ENCODE results near the gene HIGD1B. TPM values are rescaled to one million over a fixed set of nuclear protein-coding genes. Genes with fewer than 3 reads are reported as not detected.

HIGD1B gene
- polyA plus RNA-seq, 4 donors, result 1.2 to 6.5 (median 1.5) TPM; not detected in 1

- H3K4me3 ChIP-seq (ENCODE audit: low read depth in 1 of 3, low read length in 3 of 3), result no peak overlapping the region
- FAIRE-seq (no peak), DNase-seq (no peak)
- H3K27ac ChIP-seq (ENCODE audit: low read depth in 1 of 3, low read length in 2 of 3), result no peak overlapping the region
- H3K27me3 ChIP-seq (ENCODE audit: control insufficient read depth in 3 of 3, insufficient read depth in 3 of 3, low read length in 3 of 3), result no peaks in the 10 kb centered on the region
- WGBS, 3 donors, result 95 to 98% (median 96%) methylated on average over 6 of the region's 6 CpGs
- H3K9me3 ChIP-seq (ENCODE audit: control insufficient read depth in 2 of 2, insufficient read depth in 1 of 2, low read depth in 1 of 2, low read length in 1 of 2), result no peaks in the 10 kb centered on the region
- no peaks in the 10 kb centered on the region for H3K4me1 ChIP-seq (ENCODE audit: control insufficient read depth in 3 of 3, insufficient read depth in 2 of 3, low read depth in 1 of 3, low read length in 2 of 3)
- peaks cover 17 to 70% (median 21%) of the 10 kb centered on the region in 3 donors for H3K36me3 ChIP-seq (ENCODE audit: control insufficient read depth in 3 of 3, insufficient read depth in 2 of 3, low read depth in 1 of 3, low read length in 3 of 3)
These were observed 28.1 kb downstream of the HIGD1B start for GRCh38 chr17:44875761-44876160.

GRCh38 chr17:44877121-44877520, 29.4 kb downstream of the HIGD1B start:
- peaks cover 20 to 64% (median 26%) of the 10 kb centered on the region in 3 donors for H3K36me3 ChIP-seq (ENCODE audit: control insufficient read depth in 3 of 3, insufficient read depth in 2 of 3, low read depth in 1 of 3, low read length in 3 of 3)
- FAIRE-seq, result no peak
- H3K4me1 ChIP-seq (ENCODE audit: control insufficient read depth in 3 of 3, insufficient read depth in 2 of 3, low read depth in 1 of 3, low read length in 2 of 3), result no peaks in the 10 kb centered on the region
- WGBS, 3 donors, result 84 to 90% (median 87%) methylated on average over 5 of the region's 5 CpGs
- H3K9me3 ChIP-seq (ENCODE audit: control insufficient read depth in 2 of 2, insufficient read depth in 1 of 2, low read depth in 1 of 2, low read length in 1 of 2), result no peaks in the 10 kb centered on the region
- no peak for DNase-seq
- H3K27ac ChIP-seq (ENCODE audit: low read depth in 1 of 3, low read length in 2 of 3), result no peak overlapping the region
- H3K27me3 ChIP-seq (ENCODE audit: control insufficient read depth in 3 of 3, insufficient read depth in 3 of 3, low read length in 3 of 3), result no peaks in the 10 kb centered on the region
- H3K4me3 ChIP-seq (ENCODE audit: low read depth in 1 of 3, low read length in 3 of 3), result no peak overlapping the region

DNA sequence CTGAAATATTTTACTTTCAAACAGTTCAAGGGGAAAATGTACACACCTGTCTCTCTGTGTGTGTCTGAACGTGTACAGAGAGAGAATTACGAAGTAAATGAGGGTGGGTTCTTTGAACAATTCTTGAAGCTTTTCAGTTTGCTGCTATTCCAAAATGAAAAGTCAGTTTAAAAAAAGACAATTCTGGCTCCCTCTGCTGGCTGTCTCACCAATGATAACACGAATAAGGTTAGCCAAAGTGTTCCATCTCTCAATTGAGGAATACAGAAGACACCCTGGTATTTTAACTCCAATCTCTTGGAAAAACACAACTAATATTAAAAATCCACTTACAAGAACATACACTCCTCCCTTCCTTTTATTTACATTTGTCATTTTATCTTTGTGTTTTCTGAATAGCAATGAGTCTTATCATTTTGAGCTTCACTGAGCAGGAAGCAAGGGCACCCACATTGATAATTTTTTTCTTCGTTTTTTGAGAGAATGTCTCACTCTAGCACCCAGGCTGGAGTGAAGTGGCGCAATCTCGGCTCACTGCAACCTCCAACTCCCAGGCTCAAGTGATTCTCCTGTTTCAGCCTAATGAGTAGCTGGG, 31.0 kb downstream of the HIGD1B start:
- no peaks in the 10 kb centered on the region for H3K9me3 ChIP-seq (ENCODE audit: control insufficient read depth in 2 of 2, insufficient read depth in 1 of 2, low read depth in 1 of 2, low read length in 1 of 2)
- H3K4me1 ChIP-seq (ENCODE audit: control insufficient read depth in 3 of 3, insufficient read depth in 2 of 3, low read depth in 1 of 3, low read length in 2 of 3), result no peaks in the 10 kb centered on the region
- WGBS, 3 donors, result 59 to 67% (median 60%) methylated on average over 6 of the region's 6 CpGs
- no peak overlapping the region for H3K4me3 ChIP-seq (ENCODE audit: low read depth in 1 of 3, low read length in 3 of 3)
- H3K27me3 ChIP-seq (ENCODE audit: control insufficient read depth in 3 of 3, insufficient read depth in 3 of 3, low read length in 3 of 3), result no peaks in the 10 kb centered on the region
- DNase-seq (peak in 1 of 2 donors; percentile 30), FAIRE-seq (no peak)
- H3K27ac ChIP-seq (ENCODE audit: low read depth in 1 of 3, low read length in 2 of 3), result no peak overlapping the region
- H3K36me3 ChIP-seq (ENCODE audit: control insufficient read depth in 3 of 3, insufficient read depth in 2 of 3, low read depth in 1 of 3, low read length in 3 of 3), result peaks cover 18 to 60% (median 23%) of the 10 kb centered on the region in 3 donors

DNA sequence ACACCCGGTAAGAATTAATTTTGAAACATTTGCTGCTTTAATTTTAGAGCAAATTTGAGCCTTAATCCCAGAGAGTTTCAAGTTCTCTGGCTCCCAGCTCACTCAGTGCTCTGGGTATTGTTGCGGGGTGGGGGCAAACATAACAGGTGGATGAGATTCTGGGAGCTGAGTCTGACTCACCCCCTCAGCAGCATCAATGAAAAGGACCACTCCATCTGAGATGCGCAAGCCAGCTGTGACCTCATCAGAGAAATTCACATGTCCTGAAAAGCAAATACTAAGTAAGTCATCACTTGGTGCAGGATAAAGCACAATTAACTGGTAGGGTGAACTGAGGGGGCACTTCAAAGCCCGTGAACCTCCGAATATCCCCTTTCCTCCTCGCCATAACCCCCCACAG, 31.7 kb downstream of the HIGD1B start:
- no peak overlapping the region for H3K27ac ChIP-seq (ENCODE audit: low read depth in 1 of 3, low read length in 2 of 3)
- no peak for DNase-seq
- FAIRE-seq, result no peak
- H3K4me1 ChIP-seq (ENCODE audit: control insufficient read depth in 3 of 3, insufficient read depth in 2 of 3, low read depth in 1 of 3, low read length in 2 of 3), result no peaks in the 10 kb centered on the region
- H3K9me3 ChIP-seq (ENCODE audit: control insufficient read depth in 2 of 2, insufficient read depth in 1 of 2, low read depth in 1 of 2, low read length in 1 of 2), result no peaks in the 10 kb centered on the region
- no peaks in the 10 kb centered on the region for H3K27me3 ChIP-seq (ENCODE audit: control insufficient read depth in 3 of 3, insufficient read depth in 3 of 3, low read length in 3 of 3)
- H3K4me3 ChIP-seq (ENCODE audit: low read depth in 1 of 3, low read length in 3 of 3), result no peak overlapping the region
- peaks cover 18 to 61% (median 20%) of the 10 kb centered on the region in 3 donors for H3K36me3 ChIP-seq (ENCODE audit: control insufficient read depth in 3 of 3, insufficient read depth in 2 of 3, low read depth in 1 of 3, low read length in 3 of 3)
- 89 to 97% (median 97%) methylated on average over 6 of the region's 6 CpGs for WGBS, 3 donors

DNA sequence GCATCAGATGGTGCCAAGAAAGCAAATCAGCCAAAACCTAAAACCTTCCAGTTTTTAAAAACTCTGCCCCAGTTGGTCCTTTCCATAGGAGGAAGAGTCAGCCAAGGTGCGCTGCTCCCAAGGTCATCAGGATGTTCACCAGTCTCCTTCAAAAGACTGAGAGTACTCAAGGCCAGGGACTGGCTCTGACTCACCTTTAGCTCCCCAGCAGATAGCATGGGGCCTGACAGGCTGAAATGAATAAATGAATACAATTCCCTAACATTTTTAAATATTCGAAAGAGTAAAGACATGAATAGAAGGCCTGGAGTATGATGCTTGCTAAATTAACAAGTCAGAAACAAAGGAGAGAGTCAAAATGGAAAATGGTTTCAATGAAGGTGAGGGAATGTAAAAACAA, 32.4 kb downstream of the HIGD1B start:
- peaks cover 18 to 60% (median 21%) of the 10 kb centered on the region in 3 donors for H3K36me3 ChIP-seq (ENCODE audit: control insufficient read depth in 3 of 3, insufficient read depth in 2 of 3, low read depth in 1 of 3, low read length in 3 of 3)
- H3K27ac ChIP-seq (ENCODE audit: low read depth in 1 of 3, low read length in 2 of 3), result no peak overlapping the region
- no peak for DNase-seq
- no peak for FAIRE-seq
- H3K9me3 ChIP-seq (ENCODE audit: control insufficient read depth in 2 of 2, insufficient read depth in 1 of 2, low read depth in 1 of 2, low read length in 1 of 2), result no peaks in the 10 kb centered on the region
- H3K4me3 ChIP-seq (ENCODE audit: low read depth in 1 of 3, low read length in 3 of 3), result no peak overlapping the region
- H3K4me1 ChIP-seq (ENCODE audit: control insufficient read depth in 3 of 3, insufficient read depth in 2 of 3, low read depth in 1 of 3, low read length in 2 of 3), result no peaks in the 10 kb centered on the region
- H3K27me3 ChIP-seq (ENCODE audit: control insufficient read depth in 3 of 3, insufficient read depth in 3 of 3, low read length in 3 of 3), result no peaks in the 10 kb centered on the region
- WGBS, 3 donors, result 91 to 98% (median 95%) methylated on average over 2 of the region's 2 CpGs

DNA sequence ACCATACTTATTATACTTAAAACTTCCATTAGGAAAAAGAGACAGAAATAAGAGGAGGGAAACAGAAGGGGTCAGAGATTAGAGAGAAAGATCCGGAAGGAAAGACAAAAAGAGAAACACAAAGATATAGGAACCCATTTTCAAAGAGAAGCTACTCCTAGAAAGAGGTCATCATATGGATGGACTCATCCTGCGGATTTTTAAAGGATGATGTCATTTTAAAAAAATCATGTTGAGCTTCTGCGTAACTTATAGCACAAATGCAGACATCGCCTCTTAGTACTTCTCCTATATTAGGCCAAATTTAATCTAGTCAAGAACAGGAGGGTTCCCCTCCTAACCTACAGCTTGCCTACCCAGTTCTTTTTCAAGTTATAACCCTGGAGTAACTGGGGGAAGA, 33.5 kb downstream of the HIGD1B start:
- peaks cover 13 to 58% (median 18%) of the 10 kb centered on the region in 3 donors for H3K36me3 ChIP-seq (ENCODE audit: control insufficient read depth in 3 of 3, insufficient read depth in 2 of 3, low read depth in 1 of 3, low read length in 3 of 3)
- FAIRE-seq, result no peak
- WGBS, 3 donors, result 91 to 97% (median 97%) methylated on average over 4 of the region's 4 CpGs

DNA sequence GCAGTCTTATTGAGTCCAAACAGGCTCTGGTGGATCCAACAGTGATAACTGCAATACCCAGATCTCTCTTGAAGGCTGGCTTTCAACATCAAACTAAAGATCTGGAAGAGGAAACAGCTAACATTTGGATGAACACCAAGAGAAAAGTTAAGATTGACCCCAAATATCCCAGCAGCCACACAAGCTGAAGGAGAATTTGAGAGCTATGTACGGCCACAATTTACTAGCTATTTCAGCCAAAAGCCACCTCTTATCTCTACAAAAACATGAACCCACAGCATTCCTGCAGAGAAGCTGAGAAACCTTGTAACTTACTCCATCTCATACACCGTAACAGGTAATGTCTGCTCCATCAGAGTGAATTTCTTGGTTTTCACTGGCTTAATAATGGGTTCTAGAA, 37.3 kb downstream of the HIGD1B start:
- 96 to 98% (median 97%) methylated on average over 2 of the region's 2 CpGs for WGBS, 3 donors
- DNase-seq (no peak), FAIRE-seq (no peak)
- Histone ChIP-seq H3K9me3 (ENCODE audit: control insufficient read depth in 2 of 2, insufficient read depth in 1 of 2, low read depth in 1 of 2, low read length in 1 of 2) (no peaks in the 10 kb centered on the region), H3K4me3 (ENCODE audit: low read depth in 1 of 3, low read length in 3 of 3) (no peak overlapping the region), H3K4me1 (ENCODE audit: control insufficient read depth in 3 of 3, insufficient read depth in 2 of 3, low read depth in 1 of 3, low read length in 2 of 3) (no peaks in the 10 kb centered on the region), H3K27ac (ENCODE audit: low read depth in 1 of 3, low read length in 2 of 3) (no peak overlapping the region), H3K27me3 (ENCODE audit: control insufficient read depth in 3 of 3, insufficient read depth in 3 of 3, low read length in 3 of 3) (no peaks in the 10 kb centered on the region), H3K36me3 (ENCODE audit: control insufficient read depth in 3 of 3, insufficient read depth in 2 of 3, low read depth in 1 of 3, low read length in 3 of 3) (peaks cover 10 to 42% (median 19%) of the 10 kb centered on the region in 3 donors)

More for the DNA sequence above, 33.5 kb downstream of the HIGD1B start:
- no peaks in the 10 kb centered on the region for H3K4me1 ChIP-seq (ENCODE audit: control insufficient read depth in 3 of 3, insufficient read depth in 2 of 3, low read depth in 1 of 3, low read length in 2 of 3)
- no peaks in the 10 kb centered on the region for H3K9me3 ChIP-seq (ENCODE audit: control insufficient read depth in 2 of 2, insufficient read depth in 1 of 2, low read depth in 1 of 2, low read length in 1 of 2)
- no peak overlapping the region for H3K27ac ChIP-seq (ENCODE audit: low read depth in 1 of 3, low read length in 2 of 3)
- H3K4me3 ChIP-seq (ENCODE audit: low read depth in 1 of 3, low read length in 3 of 3), result no peak overlapping the region
- no peaks in the 10 kb centered on the region for H3K27me3 ChIP-seq (ENCODE audit: control insufficient read depth in 3 of 3, insufficient read depth in 3 of 3, low read length in 3 of 3)
- no peak for DNase-seq

DNA sequence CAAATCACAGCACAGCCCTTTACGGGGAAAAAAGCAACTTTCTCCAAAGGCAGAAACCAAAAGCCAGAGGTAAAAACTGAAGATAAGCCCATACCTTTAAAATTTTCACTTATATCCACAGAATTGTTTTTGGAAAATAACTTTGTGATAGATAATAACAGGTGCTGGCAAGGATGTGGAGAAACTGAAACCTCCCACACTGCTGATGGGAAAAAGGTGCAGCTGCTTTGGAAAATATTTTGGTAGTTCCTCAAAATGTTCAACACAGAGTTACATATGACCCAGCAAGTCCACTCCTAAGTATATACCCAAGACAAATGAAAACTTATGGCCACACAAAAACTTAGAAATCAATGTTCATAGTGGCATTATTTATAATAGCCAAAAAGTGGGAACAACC, 39.3 kb downstream of the HIGD1B start:
- WGBS, 3 donors, result 92 to 95% (median 92%) methylated on average over 1 of the region's 1 CpG
- Histone ChIP-seq H3K27ac (ENCODE audit: low read depth in 1 of 3, low read length in 2 of 3) (no peak overlapping the region), H3K4me3 (ENCODE audit: low read depth in 1 of 3, low read length in 3 of 3) (no peak overlapping the region), H3K27me3 (ENCODE audit: control insufficient read depth in 3 of 3, insufficient read depth in 3 of 3, low read length in 3 of 3) (no peaks in the 10 kb centered on the region), H3K9me3 (ENCODE audit: control insufficient read depth in 2 of 2, insufficient read depth in 1 of 2, low read depth in 1 of 2, low read length in 1 of 2) (no peaks in the 10 kb centered on the region), H3K4me1 (ENCODE audit: control insufficient read depth in 3 of 3, insufficient read depth in 2 of 3, low read depth in 1 of 3, low read length in 2 of 3) (no peaks in the 10 kb centered on the region), H3K36me3 (ENCODE audit: control insufficient read depth in 3 of 3, insufficient read depth in 2 of 3, low read depth in 1 of 3, low read length in 3 of 3) (peaks cover 3 to 42% (median 12%) of the 10 kb centered on the region in 3 donors)
- DNase-seq (no peak), FAIRE-seq (no peak)

Data from small intestine (tissue), 7 donors.